ENCODE results near the gene LGALS7.

DNA sequence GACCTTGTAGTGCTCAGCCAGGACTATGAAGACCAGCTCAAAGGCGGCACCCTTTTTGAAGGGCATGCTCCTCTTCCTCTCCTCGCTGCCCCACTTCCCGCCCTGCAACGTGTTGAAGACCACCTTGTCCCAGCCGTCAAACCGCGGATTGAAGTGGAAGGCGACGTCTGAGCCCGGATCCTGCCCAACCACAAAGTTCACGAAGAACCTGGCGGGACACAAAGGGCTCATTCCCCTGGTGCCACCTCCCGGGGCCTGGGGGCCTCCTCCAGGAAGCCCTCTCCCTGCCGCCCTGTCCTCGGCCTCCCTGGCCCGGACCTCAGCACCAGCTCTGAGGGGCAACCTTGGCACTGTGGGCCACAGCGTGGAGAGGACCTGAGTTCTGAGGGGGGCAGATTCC, 35.4 kb upstream of the LGALS7 start:
- TF ChIP-seq EZH2 (IDR thresholded peaks at IDR 0.05; ENCODE audit: insufficient read depth, poor library complexity, severe bottlenecking) (no peak), EZH2phosphoT487 (IDR thresholded peaks at IDR 0.05; ENCODE audit: insufficient read depth, low read depth) (no peak)
